SH-SY5Y (cell line): ENCODE results near the gene RASGRP2.

ENCODE experiments used
- GATA2 ChIP-seq: IDR thresholded peaks from 2 replicates; pipeline ENCODE4 v1.6.1; 2011; ENCODE audit warnings: mild to moderate bottlenecking, low read depth, low read length
- GATA3 ChIP-seq: IDR thresholded peaks from 2 replicates; pipeline ENCODE4 v1.6.1; 2011; ENCODE audit warnings: low read depth, mild to moderate bottlenecking, low read length, moderate library complexity

- TF ChIP-seq GATA2 (no peak), GATA3 (no peak)
Observed at GRCh38 chr11:64713781-64714363, 30.1 kb downstream of the RASGRP2 start.
